Measurements from ENCODE around the gene GSN.
A peak's percentile ranks its signal among the peaks of the same experiment; 100 is the strongest.

GSN gene

DNA sequence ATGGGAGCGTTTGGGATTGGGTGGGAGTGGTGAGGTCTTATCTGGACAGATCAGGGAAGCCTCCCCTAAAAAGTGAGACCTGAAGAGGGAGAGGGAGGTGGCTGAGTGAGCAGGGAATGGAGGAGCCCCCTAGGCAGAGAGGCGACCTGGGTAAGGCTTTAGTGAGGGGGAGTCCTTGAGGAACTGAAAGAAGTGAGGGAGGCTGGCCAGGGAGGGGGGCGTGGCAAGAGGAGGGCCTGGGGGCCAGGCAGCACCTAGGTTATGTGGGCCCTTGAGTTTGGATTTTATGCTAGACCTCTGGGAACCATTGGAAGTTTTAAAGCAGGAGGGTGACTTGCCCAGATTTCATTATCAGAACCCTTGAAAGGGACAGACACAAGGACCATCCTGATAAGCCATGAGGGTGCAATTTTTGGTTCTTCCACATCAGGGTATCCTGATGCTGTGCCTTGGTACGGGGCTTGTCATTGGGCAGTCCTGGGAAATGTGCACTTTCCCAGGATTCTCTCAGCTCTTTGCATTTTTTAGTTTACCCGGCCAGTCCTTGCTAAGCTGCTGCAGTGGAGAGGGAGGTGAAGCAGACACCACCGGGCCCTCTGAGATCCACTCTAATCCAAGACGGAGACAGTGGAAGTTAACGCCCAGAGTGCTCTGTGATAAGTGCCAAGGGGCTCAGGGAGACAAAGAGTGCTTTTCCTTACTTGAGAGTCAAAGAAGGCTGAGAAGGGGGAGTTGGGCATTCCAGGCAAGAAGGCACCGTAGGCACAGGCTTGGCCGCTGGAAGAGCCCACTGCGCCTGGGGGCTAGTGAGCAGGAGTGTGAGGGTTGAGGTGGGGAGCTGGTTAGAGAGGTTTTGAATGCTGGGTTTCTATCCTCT lies 16.1 kb downstream of the GSN start:
- H3K4me3 ChIP-seq (replicated peaks; ENCODE audit: low read depth, low read length): no peak overlapping the region
- no peak for DNase-seq (ENCODE audit: low read depth)
- TF ChIP-seq CTCF (IDR thresholded peaks at IDR 0.05; ENCODE audit: low read length, missing control alignments): no peak

GRCh38 chr9:121284733-121285451 lies 16.9 kb downstream of the GSN start:
- no peak overlapping the region for H3K4me3 ChIP-seq (replicated peaks; ENCODE audit: low read depth, low read length)
- DNase-seq (ENCODE audit: low read depth): no peak
- no peak for TF ChIP-seq CTCF (IDR thresholded peaks at IDR 0.05; ENCODE audit: low read length, missing control alignments)

DNA sequence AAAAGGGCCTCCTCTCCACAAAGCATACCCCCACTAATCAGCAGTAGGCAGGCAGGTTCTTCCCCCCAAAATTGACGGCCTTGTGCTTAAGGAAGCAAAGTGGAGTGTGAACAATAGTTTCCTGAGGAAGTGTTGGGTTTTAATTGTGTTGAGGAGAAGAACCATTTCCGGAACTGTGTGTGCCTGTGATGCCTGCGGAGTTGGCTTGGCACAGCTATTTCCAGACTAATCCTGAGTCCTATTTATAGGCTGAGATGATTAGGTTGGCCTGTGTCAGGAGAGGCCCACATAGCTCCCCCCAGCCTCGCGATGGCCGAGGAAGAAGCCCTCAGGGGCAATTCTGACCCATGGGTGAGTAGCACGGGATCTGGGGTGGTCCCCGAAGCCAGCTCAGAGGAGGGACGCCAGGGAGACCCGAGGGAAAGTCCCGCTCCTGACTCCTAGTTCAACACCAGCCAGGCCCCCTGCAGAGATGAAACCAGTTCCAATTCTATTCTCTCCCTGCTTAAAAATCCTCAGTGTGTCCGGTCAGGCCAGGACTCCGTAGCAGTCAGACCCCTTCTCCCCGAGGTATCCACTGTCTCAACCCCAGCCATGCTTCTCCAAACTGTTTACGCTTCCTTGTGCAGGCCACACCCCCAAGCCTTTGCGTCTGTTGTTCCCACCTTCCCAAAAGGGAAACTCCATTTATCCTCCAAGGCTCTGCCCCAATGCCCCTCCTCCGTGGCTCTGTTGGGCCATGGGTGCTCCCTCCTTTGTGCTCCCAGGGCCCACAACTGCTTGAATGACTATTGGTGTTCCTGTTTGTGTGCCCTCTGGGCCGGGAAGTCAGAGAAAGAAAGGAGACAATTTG lies 18.1 kb downstream of the GSN start:
- TF ChIP-seq CTCF (IDR thresholded peaks at IDR 0.05; ENCODE audit: low read length, missing control alignments): no peak
- peak; percentile 82 for DNase-seq (ENCODE audit: low read depth)
- H3K4me3 ChIP-seq (replicated peaks; ENCODE audit: low read depth, low read length): no peak overlapping the region

DNA sequence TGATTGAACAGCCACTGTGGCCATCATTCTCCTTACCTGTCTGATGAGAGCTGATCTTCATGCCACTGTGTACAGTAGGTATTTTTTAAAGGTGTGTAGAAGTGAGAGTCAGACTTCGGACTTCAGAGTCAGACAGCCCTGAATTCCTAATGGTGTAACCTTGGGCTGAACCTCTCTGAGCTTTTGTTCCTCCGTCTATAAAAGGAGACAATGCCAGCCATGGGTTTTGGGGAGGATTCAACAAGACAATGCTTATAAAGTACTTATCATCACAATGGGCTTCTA lies 18.7 kb downstream of the GSN start:
- TF ChIP-seq CTCF (IDR thresholded peaks at IDR 0.05; ENCODE audit: low read length, missing control alignments): no peak
- no peak overlapping the region for H3K4me3 ChIP-seq (replicated peaks; ENCODE audit: low read depth, low read length)
- DNase-seq (ENCODE audit: low read depth): no peak

DNA sequence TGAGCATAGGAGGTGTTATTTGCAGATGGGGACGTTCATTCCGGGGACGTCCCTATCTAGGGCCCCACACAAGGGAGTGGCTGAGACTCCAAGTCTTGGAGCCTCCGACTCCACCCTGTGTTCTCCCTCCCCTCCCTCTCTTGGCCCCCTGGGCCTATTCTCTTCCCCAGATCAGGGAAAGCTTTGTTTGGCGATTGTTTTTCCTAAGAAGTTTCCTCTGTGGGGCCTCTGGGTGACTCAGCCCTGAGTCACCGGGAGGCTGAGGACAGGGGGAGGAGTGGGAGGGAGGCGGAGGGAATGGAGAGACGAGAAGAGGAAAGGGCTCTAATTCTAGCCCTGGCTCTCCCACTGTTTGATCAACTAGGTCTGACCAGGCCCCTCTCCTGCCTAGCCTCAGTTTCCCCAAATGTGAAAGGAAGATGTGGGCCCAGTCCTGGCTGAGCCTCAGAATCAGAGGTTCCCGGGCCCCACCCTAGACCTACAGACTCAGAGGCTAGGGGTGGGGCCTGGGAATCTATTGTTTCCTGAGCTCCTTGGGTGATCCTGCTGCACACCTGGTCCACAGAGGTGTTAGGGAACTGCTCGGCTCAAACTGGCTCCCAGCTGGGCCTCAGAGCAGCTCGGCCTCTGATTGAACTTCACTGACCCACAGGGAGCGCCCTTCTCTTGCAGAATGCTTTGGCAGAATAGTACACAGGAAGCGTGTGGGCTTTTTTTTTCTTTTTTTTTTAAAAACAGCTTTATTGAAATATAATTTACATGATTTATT lies 19.2 kb downstream of the GSN start:
- peak; percentile 8 for TF ChIP-seq CTCF (IDR thresholded peaks at IDR 0.05; ENCODE audit: low read length, missing control alignments)
- H3K4me3 ChIP-seq (replicated peaks; ENCODE audit: low read depth, low read length): no peak overlapping the region
- peak; percentile 97 for DNase-seq (ENCODE audit: low read depth)

- H3K4me3 ChIP-seq (replicated peaks; ENCODE audit: low read depth, low read length): no peak overlapping the region
- no peak for TF ChIP-seq CTCF (IDR thresholded peaks at IDR 0.05; ENCODE audit: low read length, missing control alignments)
- no peak for DNase-seq (ENCODE audit: low read depth)
Observed at GRCh38 chr9:121288673-121289025, 20.7 kb downstream of the GSN start.

Data from fibroblast of pulmonary artery (primary cell).